Mucosa of stomach (tissue), 1 donor: ENCODE results near the gene XDH.

ENCODE experiments used
- H3K27me3 ChIP-seq: one replicate; pipeline ENCODE4 v1.7.0; 2013; ENCODE audit warnings: mild to moderate bottlenecking, low read length; ENCODE audit not compliant: control insufficient read depth, insufficient read depth
- H3K36me3 ChIP-seq: one replicate; pipeline ENCODE4 v1.7.0; 2013; ENCODE audit warnings: low read length; ENCODE audit not compliant: control insufficient read depth, insufficient read depth
- H3K4me1 ChIP-seq: one replicate; pipeline ENCODE4 v1.7.0; 2013; ENCODE audit warnings: mild to moderate bottlenecking, low read length; ENCODE audit not compliant: control insufficient read depth, insufficient read depth
- H3K4me3 ChIP-seq: one replicate; pipeline ENCODE4 v1.7.0; 2013; ENCODE audit warnings: low read length
- H3K9ac ChIP-seq: one replicate; pipeline ENCODE4 v1.7.0; 2013; ENCODE audit warnings: mild to moderate bottlenecking, low read length, moderate library complexity
- H3K9me3 ChIP-seq: one replicate; pipeline ENCODE4 v1.7.0; 2013; ENCODE audit warnings: mild to moderate bottlenecking, low read length, moderate library complexity; ENCODE audit not compliant: control insufficient read depth
- donor health status: Pancreatic carcinoma.

The XDH gene

GRCh38 chr2:31398881-31399280, 15.7 kb downstream of the XDH start:
- Histone ChIP-seq H3K9ac (no peak overlapping the region), H3K36me3 (no peaks in the 10 kb centered on the region), H3K27me3 (no peaks in the 10 kb centered on the region), H3K4me3 (no peak overlapping the region), H3K4me1 (no peaks in the 10 kb centered on the region), H3K9me3 (no peaks in the 10 kb centered on the region)

- no peaks in the 10 kb centered on the region for H3K4me1 ChIP-seq
- H3K9ac ChIP-seq, result no peak overlapping the region
- no peak overlapping the region for H3K4me3 ChIP-seq
- no peaks in the 10 kb centered on the region for H3K36me3 ChIP-seq
- no peaks in the 10 kb centered on the region for H3K27me3 ChIP-seq
- no peaks in the 10 kb centered on the region for H3K9me3 ChIP-seq
Measured at GRCh38 chr2:31397094-31397493, 17.4 kb downstream of the XDH start.

- no peak overlapping the region for H3K4me3 ChIP-seq
- H3K36me3 ChIP-seq, result no peaks in the 10 kb centered on the region
- no peaks in the 10 kb centered on the region for H3K4me1 ChIP-seq
- no peaks in the 10 kb centered on the region for H3K27me3 ChIP-seq
- no peaks in the 10 kb centered on the region for H3K9me3 ChIP-seq
- H3K9ac ChIP-seq, result no peak overlapping the region
Measured at GRCh38 chr2:31390324-31390723, 24.2 kb downstream of the XDH start.

- no peaks in the 10 kb centered on the region for H3K36me3 ChIP-seq
Measured at GRCh38 chr2:31388736-31389135, 25.8 kb downstream of the XDH start.

GRCh38 chr2:31387850-31388249, 26.7 kb downstream of the XDH start:
- H3K4me3 ChIP-seq, result no peak overlapping the region
- H3K36me3 ChIP-seq, result no peaks in the 10 kb centered on the region
- H3K27me3 ChIP-seq, result no peaks in the 10 kb centered on the region
- H3K9me3 ChIP-seq, result no peaks in the 10 kb centered on the region
- no peaks in the 10 kb centered on the region for H3K4me1 ChIP-seq
- H3K9ac ChIP-seq, result no peak overlapping the region

More at GRCh38 chr2:31388736-31389135, 25.8 kb downstream of the XDH start:
- Histone ChIP-seq H3K4me1 (no peaks in the 10 kb centered on the region), H3K9ac (no peak overlapping the region), H3K9me3 (no peaks in the 10 kb centered on the region), H3K27me3 (no peaks in the 10 kb centered on the region), H3K4me3 (no peak overlapping the region)

GRCh38 chr2:31386648-31387047, 27.9 kb downstream of the XDH start:
- H3K9ac ChIP-seq, result no peak overlapping the region
- H3K4me1 ChIP-seq, result no peaks in the 10 kb centered on the region
- H3K27me3 ChIP-seq, result no peaks in the 10 kb centered on the region
- no peaks in the 10 kb centered on the region for H3K36me3 ChIP-seq
- H3K9me3 ChIP-seq, result no peaks in the 10 kb centered on the region
- H3K4me3 ChIP-seq, result no peak overlapping the region

- Histone ChIP-seq H3K27me3 (no peaks in the 10 kb centered on the region), H3K9ac (no peak overlapping the region), H3K36me3 (no peaks in the 10 kb centered on the region), H3K4me1 (no peaks in the 10 kb centered on the region), H3K4me3 (no peak overlapping the region), H3K9me3 (no peaks in the 10 kb centered on the region)
Measured at GRCh38 chr2:31386172-31386571, 28.4 kb downstream of the XDH start.

GRCh38 chr2:31384771-31385276, 29.7 kb downstream of the XDH start:
- no peaks in the 10 kb centered on the region for H3K27me3 ChIP-seq
- H3K9me3 ChIP-seq, result no peaks in the 10 kb centered on the region
- no peaks in the 10 kb centered on the region for H3K36me3 ChIP-seq
- H3K9ac ChIP-seq, result no peak overlapping the region
- no peaks in the 10 kb centered on the region for H3K4me1 ChIP-seq
- no peak overlapping the region for H3K4me3 ChIP-seq

GRCh38 chr2:31384351-31384750, 30.2 kb downstream of the XDH start:
- no peaks in the 10 kb centered on the region for H3K4me1 ChIP-seq
- H3K9me3 ChIP-seq, result no peaks in the 10 kb centered on the region
- no peak overlapping the region for H3K9ac ChIP-seq
- no peaks in the 10 kb centered on the region for H3K36me3 ChIP-seq
- H3K27me3 ChIP-seq, result no peaks in the 10 kb centered on the region
- no peak overlapping the region for H3K4me3 ChIP-seq

GRCh38 chr2:31383471-31384153, 30.9 kb downstream of the XDH start:
- no peaks in the 10 kb centered on the region for H3K9me3 ChIP-seq
- no peak overlapping the region for H3K4me3 ChIP-seq
- H3K9ac ChIP-seq, result no peak overlapping the region

GRCh38 chr2:31382452-31383120, 32.0 kb downstream of the XDH start:
- no peaks in the 10 kb centered on the region for H3K36me3 ChIP-seq
- no peaks in the 10 kb centered on the region for H3K27me3 ChIP-seq
- H3K4me1 ChIP-seq, result no peaks in the 10 kb centered on the region
- no peak overlapping the region for H3K9ac ChIP-seq
- no peak overlapping the region for H3K4me3 ChIP-seq
- no peaks in the 10 kb centered on the region for H3K9me3 ChIP-seq

More at GRCh38 chr2:31383471-31384153, 30.9 kb downstream of the XDH start:
- no peaks in the 10 kb centered on the region for H3K27me3 ChIP-seq
- H3K36me3 ChIP-seq, result no peaks in the 10 kb centered on the region
- H3K4me1 ChIP-seq, result no peaks in the 10 kb centered on the region

GRCh38 chr2:31381601-31382000, 32.9 kb downstream of the XDH start:
- Histone ChIP-seq H3K9ac (no peak overlapping the region), H3K36me3 (no peaks in the 10 kb centered on the region), H3K4me3 (no peak overlapping the region), H3K9me3 (no peaks in the 10 kb centered on the region), H3K4me1 (no peaks in the 10 kb centered on the region), H3K27me3 (no peaks in the 10 kb centered on the region)
